Thyroid gland (tissue), 4 donors: Measurements from ENCODE around the gene LRMDA. TPM values are rescaled to one million over a fixed set of nuclear protein-coding genes. Genes with fewer than 3 reads are reported as not detected.

Experiments used
- DNase-seq, 2 donors: peaks; one replicate each; pipeline ENCODE4 v3.0.0-alpha.2; 2019
- H3K27ac ChIP-seq, 3 donors: fragments of 200-600 bp; sonication (generic); 1 replicate in 2 of 3; 2 replicates in 1 of 3; pipeline ENCODE4 v1.5.1; 2016 to 2019; ENCODE audit warnings: mild to moderate bottlenecking in 1 of 3, moderate library complexity in 1 of 3
- H3K27me3 ChIP-seq: fragments of 200-600 bp; sonication (generic); one replicate; pipeline ENCODE4 v1.5.1; 2019
- H3K36me3 ChIP-seq, 2 donors: fragments of 200-600 bp; sonication (generic); one replicate each; pipeline ENCODE4 v1.5.1; 2016 to 2019
- H3K4me1 ChIP-seq, 2 donors: fragments of 200-600 bp; sonication (generic); one replicate each; pipeline ENCODE4 v1.5.1; 2017 to 2019
- H3K4me3 ChIP-seq, 3 donors: fragments of 200-600 bp; sonication (generic); replicated peaks in 1 of 3; 1 replicate in 2 of 3; 2 replicates in 1 of 3; pipeline ENCODE4 v1.5.1; 2016; ENCODE audit warnings: mild to moderate bottlenecking in 1 of 3
- H3K9me3 ChIP-seq: fragments of 200-600 bp; sonication (generic); one replicate; pipeline ENCODE4 v1.5.1; 2017
- POLR2A ChIP-seq, 2 donors: fragments of 450-650 bp; IDR thresholded peaks; one replicate each; pipeline ENCODE4 v1.6.1; 2017; ENCODE audit warnings: antibody characterized with exemption in 2 of 2, mild to moderate bottlenecking in 2 of 2, moderate library complexity in 1 of 2
- WGBS, 2 donors: methylation state at CpG; one replicate each; pipeline ENCODE4 v1.1.5; 2017; 5-methylcytosine and 5-hydroxymethylcytosine counted together
- intact Hi-C: fragments of 100-400 bp; cut with DNase I; formaldehyde crosslinking; loops from one replicate; pipeline ENCODE4 v1.15.1; 2023
- total RNA-seq, 4 donors: library from RNA; depleted of rRNA; stranded (reverse); fragments of >200 nt; gene quantifications; one replicate each; pipeline ENCODE4 v1.2.3, GENCODE V29; 2016
- TF ChIP-seq, protein P1 (sequence below), 6 experiments: fragments of 200-600 bp in 3 of 6; fragments of 450-650 bp in 3 of 6; sonication (generic) in 3 of 6; IDR thresholded peaks; one replicate each; pipeline ENCODE4 v1.5.1; 2016 to 2019; ENCODE audit warnings: antibody characterized with exemption in 6 of 6, mild to moderate bottlenecking in 2 of 6, inconsistent platforms in 1 of 6, moderate library complexity in 1 of 6

The LRMDA gene
- total RNA-seq, 4 donors from 2014 or later = 16.5 to 31.7 (median 23.2) TPM

DNA sequence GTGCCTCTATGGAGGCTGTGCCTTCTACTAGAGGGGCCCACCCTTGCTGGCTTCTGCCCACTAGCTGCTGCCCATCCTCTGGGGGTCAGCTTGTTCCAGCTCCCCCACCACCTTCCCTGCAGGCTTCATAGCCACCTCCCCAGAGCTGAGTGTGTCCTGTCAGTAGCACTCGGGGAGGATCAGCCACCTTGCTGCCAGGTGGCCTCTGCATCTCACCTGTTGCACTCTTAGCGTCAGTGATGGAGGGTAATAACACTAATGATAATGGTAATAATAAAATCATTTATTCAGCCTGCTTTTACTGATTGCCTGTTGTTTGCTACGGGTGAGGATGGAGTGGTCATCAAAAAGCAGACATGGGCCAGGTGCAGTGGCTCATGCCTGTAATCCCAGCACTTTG is 377.6 kb downstream of the LRMDA start:
- no peaks in the 10 kb centered on the region for H3K9me3 ChIP-seq
- no peak for DNase-seq
- no peak overlapping the region for H3K4me3 ChIP-seq
- no peak overlapping the region for H3K27ac ChIP-seq
- TF ChIP-seq, protein P1, sequence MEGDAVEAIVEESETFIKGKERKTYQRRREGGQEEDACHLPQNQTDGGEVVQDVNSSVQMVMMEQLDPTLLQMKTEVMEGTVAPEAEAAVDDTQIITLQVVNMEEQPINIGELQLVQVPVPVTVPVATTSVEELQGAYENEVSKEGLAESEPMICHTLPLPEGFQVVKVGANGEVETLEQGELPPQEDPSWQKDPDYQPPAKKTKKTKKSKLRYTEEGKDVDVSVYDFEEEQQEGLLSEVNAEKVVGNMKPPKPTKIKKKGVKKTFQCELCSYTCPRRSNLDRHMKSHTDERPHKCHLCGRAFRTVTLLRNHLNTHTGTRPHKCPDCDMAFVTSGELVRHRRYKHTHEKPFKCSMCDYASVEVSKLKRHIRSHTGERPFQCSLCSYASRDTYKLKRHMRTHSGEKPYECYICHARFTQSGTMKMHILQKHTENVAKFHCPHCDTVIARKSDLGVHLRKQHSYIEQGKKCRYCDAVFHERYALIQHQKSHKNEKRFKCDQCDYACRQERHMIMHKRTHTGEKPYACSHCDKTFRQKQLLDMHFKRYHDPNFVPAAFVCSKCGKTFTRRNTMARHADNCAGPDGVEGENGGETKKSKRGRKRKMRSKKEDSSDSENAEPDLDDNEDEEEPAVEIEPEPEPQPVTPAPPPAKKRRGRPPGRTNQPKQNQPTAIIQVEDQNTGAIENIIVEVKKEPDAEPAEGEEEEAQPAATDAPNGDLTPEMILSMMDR (IDR thresholded peaks at IDR 0.05) = no peak
- TF ChIP-seq POLR2A (IDR thresholded peaks at IDR 0.05) = no peak
- 96 to 97% methylated on average over 3 of the region's 3 CpGs for WGBS, 2 donors
- no peaks in the 10 kb centered on the region for H3K4me1 ChIP-seq
- no peaks in the 10 kb centered on the region for H3K27me3 ChIP-seq
- intact Hi-C loops = no loop called here
- no peaks in the 10 kb centered on the region for H3K36me3 ChIP-seq

DNA sequence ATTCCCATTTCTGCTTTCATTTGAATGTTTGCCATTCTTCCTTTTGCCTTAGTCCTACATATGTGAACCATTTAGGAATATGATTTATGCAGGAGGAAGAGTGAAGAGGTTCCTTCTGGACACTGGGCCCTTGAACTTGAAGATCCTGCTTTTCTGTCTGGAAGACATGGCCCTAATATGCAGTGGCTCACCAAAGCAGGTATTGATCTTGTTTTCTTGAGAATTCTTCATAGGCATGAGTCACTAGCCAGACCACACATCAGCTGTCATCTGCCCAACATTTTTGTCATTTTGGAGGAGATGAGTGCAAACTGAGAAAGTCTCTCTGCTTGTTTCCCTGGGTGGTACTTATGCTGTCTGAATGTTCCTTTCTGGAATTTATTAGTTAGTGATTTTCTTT is 382.6 kb downstream of the LRMDA start:
- Histone ChIP-seq H3K9me3 (no peaks in the 10 kb centered on the region), H3K4me3 (no peak overlapping the region), H3K36me3 (no peaks in the 10 kb centered on the region), H3K27ac (no peak overlapping the region), H3K27me3 (no peaks in the 10 kb centered on the region), H3K4me1 (peaks cover 9 to 11% of the 10 kb centered on the region in 2 donors)
- intact Hi-C loops = no loop called here
- TF ChIP-seq POLR2A (IDR thresholded peaks at IDR 0.05) = no peak
- TF ChIP-seq, protein P1 (IDR thresholded peaks at IDR 0.05) = no peak
- no peak for DNase-seq

DNA sequence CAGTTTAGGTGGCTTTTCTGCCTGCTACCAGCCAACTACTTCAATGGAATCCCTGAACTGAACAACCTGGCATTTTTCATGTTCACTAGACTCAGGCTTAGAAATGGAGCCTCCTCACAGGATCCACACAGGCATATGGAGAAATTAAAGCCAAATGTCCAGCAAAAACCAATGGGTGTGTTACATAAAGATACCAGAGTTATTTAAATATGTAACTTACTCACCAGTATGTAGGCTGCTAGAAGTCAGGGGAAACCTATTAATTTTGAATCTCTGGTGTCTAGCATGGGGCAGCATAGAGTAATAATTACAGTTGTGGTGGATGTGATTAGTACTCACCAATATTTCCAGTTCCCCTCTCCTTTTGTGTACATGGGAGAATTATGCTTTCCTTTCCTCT is 383.6 kb downstream of the LRMDA start:
- no peaks in the 10 kb centered on the region for H3K36me3 ChIP-seq
- H3K9me3 ChIP-seq = no peaks in the 10 kb centered on the region
- TF ChIP-seq POLR2A (IDR thresholded peaks at IDR 0.05) = no peak
- TF ChIP-seq, protein P1 (IDR thresholded peaks at IDR 0.05) = no peak
- no peaks in the 10 kb centered on the region for H3K27me3 ChIP-seq
- peaks cover 19 to 20% of the 10 kb centered on the region in 2 donors for H3K4me1 ChIP-seq
- H3K27ac ChIP-seq = no peak overlapping the region
- H3K4me3 ChIP-seq = no peak overlapping the region
- intact Hi-C loops = no loop called here
- no peak for DNase-seq

DNA sequence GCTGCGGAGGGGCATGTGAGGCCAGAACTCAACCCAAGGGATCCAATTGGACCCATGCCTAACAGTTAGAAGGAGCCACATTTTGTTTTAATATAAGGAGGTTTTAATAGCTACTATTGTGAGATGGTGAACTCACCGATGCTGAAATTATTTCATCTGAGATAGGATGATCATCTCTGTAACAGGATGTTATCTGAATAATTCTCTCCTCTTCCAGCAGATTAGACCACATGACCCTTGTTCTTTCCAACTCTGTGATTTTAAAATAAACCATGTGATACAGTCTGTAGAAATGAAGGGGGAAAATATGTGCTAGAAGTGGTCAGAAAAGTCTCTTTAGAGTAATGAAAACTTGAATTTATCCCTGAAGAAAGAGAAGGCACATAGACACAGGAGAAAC is 385.8 kb downstream of the LRMDA start:
- no peak for DNase-seq
- WGBS, 2 donors = 60 to 81% methylated on average over 2 of the region's 2 CpGs
- Histone ChIP-seq H3K27me3 (no peaks in the 10 kb centered on the region), H3K4me1 (peaks cover 21 to 22% of the 10 kb centered on the region in 2 donors), H3K36me3 (no peaks in the 10 kb centered on the region), H3K9me3 (no peaks in the 10 kb centered on the region), H3K4me3 (no peak overlapping the region), H3K27ac (no peak overlapping the region)
- intact Hi-C loops = no loop called here
- TF ChIP-seq, protein P1 (IDR thresholded peaks at IDR 0.05) = no peak
- TF ChIP-seq POLR2A (IDR thresholded peaks at IDR 0.05) = no peak

DNA sequence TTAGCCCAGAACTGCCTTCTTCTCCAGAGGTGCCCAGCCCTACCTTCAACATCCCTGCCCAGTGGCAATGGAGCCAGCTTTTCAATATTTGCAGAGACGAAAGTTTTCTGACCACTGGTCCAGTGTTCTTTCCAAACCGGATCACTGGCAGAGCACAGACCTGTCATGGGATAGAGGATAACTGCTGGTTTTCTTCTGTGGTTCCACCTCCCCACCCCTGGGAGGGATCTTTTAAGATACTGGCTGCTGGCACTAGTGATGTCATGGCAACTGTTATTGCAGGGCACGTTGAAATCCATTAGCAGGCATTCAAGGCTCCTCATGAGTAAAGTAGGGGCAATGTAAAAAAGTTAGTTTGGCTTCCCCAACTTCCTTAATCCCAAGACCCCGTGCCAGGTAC is 387.1 kb downstream of the LRMDA start:
- intact Hi-C loops = no loop called here
- 62 to 71% methylated on average over 4 of the region's 4 CpGs for WGBS, 2 donors
- no peak for DNase-seq

More for the DNA sequence above, 387.1 kb downstream of the LRMDA start:
- peaks cover 21 to 22% of the 10 kb centered on the region in 2 donors for H3K4me1 ChIP-seq
- H3K27me3 ChIP-seq = no peaks in the 10 kb centered on the region
- peak overlapping the region in 2 of 3 donors; percentile 34 to 50 for H3K27ac ChIP-seq
- no peak overlapping the region for H3K4me3 ChIP-seq
- H3K36me3 ChIP-seq = no peaks in the 10 kb centered on the region
- H3K9me3 ChIP-seq = no peaks in the 10 kb centered on the region
- TF ChIP-seq POLR2A (IDR thresholded peaks at IDR 0.05) = no peak
- TF ChIP-seq, protein P1 (IDR thresholded peaks at IDR 0.05) = no peak
